OCI-LY7 (cell line): ENCODE data around the gene ANKUB1. TPM values are rescaled to one million over a fixed set of nuclear protein-coding genes. Genes with fewer than 3 reads are reported as not detected.

Source experiments
- BruUV-seq: library from RNA; stranded (reverse); fragments of 400-500 nt; replicated peaks from 2 replicates; lab custom pipeline; 2021; lab: Mats Ljungman, UMichigan
- CTCF ChIA-PET: fragments of 300-600 bp; sonication (Branson Sonifier 250); formaldehyde crosslinking; loops from one replicate; lab custom pipeline; 2022; ENCODE audit warnings: antibody characterized with exemption; ENCODE audit not compliant: unreplicated experiment; lab: Charles Lee
- POLR2A ChIA-PET: fragments of 300-600 bp; sonication (Branson Sonifier 250); formaldehyde crosslinking; loops from one replicate; lab custom pipeline; 2022; ENCODE audit warnings: antibody characterized with exemption; lab: Charles Lee
- DNase-seq: peaks from one replicate; pipeline ENCODE4 v3.0.0-alpha.2; 2015; ENCODE audit warnings: low spot score
- H2AFZ ChIP-seq: fragments of 200-600 bp; sonication (generic), shearing (Covaris generic); 2 replicates; pipeline ENCODE4 v1.6.1; 2014; ENCODE audit warnings: mild to moderate bottlenecking, antibody characterized with exemption, low read length, moderate library complexity
- H3K27ac ChIP-seq: fragments of 200-600 bp; sonication (generic); 2 replicates; pipeline ENCODE4 v1.5.1; 2014; ENCODE audit warnings: mixed run types, low read depth, mild to moderate bottlenecking, moderate library complexity, low read length, inconsistent platforms; ENCODE audit not compliant: poor library complexity, severe bottlenecking
- H3K36me3 ChIP-seq: fragments of 200-600 bp; sonication (generic); 2 replicates; pipeline ENCODE4 v1.6.1; 2014; ENCODE audit warnings: mild to moderate bottlenecking, antibody characterized with exemption, low read length, moderate library complexity, mixed read lengths; ENCODE audit not compliant: insufficient read depth
- H3K4me1 ChIP-seq: fragments of 200-600 bp; sonication (generic); 2 replicates; pipeline ENCODE4 v1.5.1; 2014; ENCODE audit warnings: mild to moderate bottlenecking, low read length; ENCODE audit not compliant: insufficient read depth, poor library complexity, severe bottlenecking
- H3K4me2 ChIP-seq: fragments of 200-600 bp; sonication (generic); 2 replicates; pipeline ENCODE4 v1.6.1; 2014; ENCODE audit warnings: mild to moderate bottlenecking, low read length
- H3K4me3 ChIP-seq: fragments of 200-600 bp; sonication (generic); 2 replicates; pipeline ENCODE4 v1.5.1; 2014; ENCODE audit warnings: mild to moderate bottlenecking, low read depth, low read length; ENCODE audit not compliant: poor library complexity, severe bottlenecking
- H3K79me2 ChIP-seq: fragments of 200-600 bp; sonication (generic); 2 replicates; pipeline ENCODE4 v1.6.1; 2016; ENCODE audit warnings: low read depth, mild to moderate bottlenecking, low read length, moderate library complexity, mixed read lengths; ENCODE audit not compliant: insufficient read depth
- H3K9me2 ChIP-seq: fragments of 200-600 bp; sonication (generic); 2 replicates; pipeline ENCODE4 v1.6.1; 2016; ENCODE audit warnings: mild to moderate bottlenecking, low read length, mixed read lengths; ENCODE audit not compliant: insufficient read depth
- H3K9me3 ChIP-seq: fragments of 200-600 bp; sonication (generic); 2 replicates; pipeline ENCODE4 v1.6.1; 2014; ENCODE audit warnings: mild to moderate bottlenecking, mixed run types, low read length, mixed read lengths
- H4K20me1 ChIP-seq: fragments of 200-600 bp; sonication (generic); 2 replicates; pipeline ENCODE4 v1.6.1; 2014; ENCODE audit warnings: mild to moderate bottlenecking, antibody characterized with exemption, low read length, moderate library complexity, mixed read lengths; ENCODE audit not compliant: insufficient read depth
- EZH2phosphoT487 ChIP-seq: fragments of 200-600 bp; sonication (generic); IDR thresholded peaks from 2 replicates; pipeline ENCODE4 v1.6.1; 2018; ENCODE audit warnings: low read depth, borderline replicate concordance, mild to moderate bottlenecking, mixed run types, antibody characterized with exemption, low read length, moderate library complexity, mixed read lengths
- intact Hi-C: fragments of 100-400 bp; cut with micrococcal nuclease; formaldehyde crosslinking; loops from one replicate; pipeline ENCODE4 v1.10.0; 2022; ENCODE audit not compliant: unreplicated experiment
- total RNA-seq, 2 experiments: library from RNA; depleted of rRNA in 1 of 2; stranded (reverse); fragments of >200 nt in 1 of 2; shearing (Covaris generic) in 1 of 2; gene quantifications; 2 replicates each; pipeline ENCODE4 v1.2.3, GENCODE V29; 2014 to 2022
- TF ChIP-seq, protein P1 (sequence below): fragments of 200-600 bp; sonication (generic); conservative IDR thresholded peaks from 2 replicates; pipeline ENCODE4 v1.5.1; 2014; ENCODE audit warnings: mild to moderate bottlenecking, antibody characterized with exemption, low read length, moderate library complexity, mixed read lengths

ANKUB1 gene
- total RNA-seq, 2 experiments from 2014 or later = not detected

DNA sequence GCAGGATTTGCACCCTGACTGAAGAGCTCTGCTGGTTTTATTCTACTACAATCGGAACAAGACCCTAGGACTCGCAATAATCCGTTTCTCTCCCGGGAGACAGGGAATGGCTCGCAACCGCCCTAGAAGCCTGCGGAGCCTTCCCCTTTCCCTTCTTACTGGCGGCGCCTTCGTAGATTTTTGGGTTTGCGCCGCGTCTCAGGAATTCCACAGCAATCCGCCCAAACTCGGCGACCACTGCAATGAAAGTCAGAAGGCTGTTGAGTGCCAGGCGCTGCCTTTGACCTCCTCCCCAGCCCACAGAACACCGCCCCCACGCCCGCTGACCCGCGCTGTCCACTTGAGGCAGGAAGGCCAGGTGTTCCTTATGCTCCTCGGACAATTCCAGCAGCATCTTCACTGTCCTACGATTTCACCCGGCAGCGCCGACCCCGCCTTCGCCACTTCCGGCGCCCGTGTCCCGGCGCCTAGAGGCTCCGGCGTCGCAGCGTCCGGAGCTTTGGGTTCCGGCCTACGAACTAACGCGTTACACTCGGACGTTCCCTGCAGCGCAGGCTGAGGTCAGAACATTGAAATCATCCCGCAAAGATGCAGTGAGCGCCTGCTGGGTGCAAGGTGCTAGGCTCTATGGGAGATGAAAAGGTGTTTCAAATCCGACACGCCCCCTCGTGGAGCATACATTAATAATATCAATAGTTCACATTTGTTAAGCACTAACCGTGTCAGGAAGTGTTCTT, 40.1 kb downstream of the ANKUB1 start, which contains the start of gene COMMD2:
Gene COMMD2 (minus strand): TSS at position 439 of the 737 bp plus-strand sequence. CDS start 45 bp downstream, at position 394.
- H3K27ac ChIP-seq = peak within 1 kb of the TSS; percentile 36
- H3K4me3 ChIP-seq = peak within 1 kb of the TSS; percentile 77
- no peak for TF ChIP-seq EZH2phosphoT487
- TF ChIP-seq, protein P1, sequence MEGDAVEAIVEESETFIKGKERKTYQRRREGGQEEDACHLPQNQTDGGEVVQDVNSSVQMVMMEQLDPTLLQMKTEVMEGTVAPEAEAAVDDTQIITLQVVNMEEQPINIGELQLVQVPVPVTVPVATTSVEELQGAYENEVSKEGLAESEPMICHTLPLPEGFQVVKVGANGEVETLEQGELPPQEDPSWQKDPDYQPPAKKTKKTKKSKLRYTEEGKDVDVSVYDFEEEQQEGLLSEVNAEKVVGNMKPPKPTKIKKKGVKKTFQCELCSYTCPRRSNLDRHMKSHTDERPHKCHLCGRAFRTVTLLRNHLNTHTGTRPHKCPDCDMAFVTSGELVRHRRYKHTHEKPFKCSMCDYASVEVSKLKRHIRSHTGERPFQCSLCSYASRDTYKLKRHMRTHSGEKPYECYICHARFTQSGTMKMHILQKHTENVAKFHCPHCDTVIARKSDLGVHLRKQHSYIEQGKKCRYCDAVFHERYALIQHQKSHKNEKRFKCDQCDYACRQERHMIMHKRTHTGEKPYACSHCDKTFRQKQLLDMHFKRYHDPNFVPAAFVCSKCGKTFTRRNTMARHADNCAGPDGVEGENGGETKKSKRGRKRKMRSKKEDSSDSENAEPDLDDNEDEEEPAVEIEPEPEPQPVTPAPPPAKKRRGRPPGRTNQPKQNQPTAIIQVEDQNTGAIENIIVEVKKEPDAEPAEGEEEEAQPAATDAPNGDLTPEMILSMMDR = peak; percentile 75
- intact Hi-C loops = loop anchor here (1.0 to 10.0 kb wide), 3 partner anchors 60 to 655 kb away; partner anchors contain the start of genes PFN2 and TSC22D2
- no peaks in the 10 kb centered on the region for H4K20me1 ChIP-seq
- H3K36me3 ChIP-seq = peaks cover 37% of the 10 kb centered on the region
- no peaks in the 10 kb centered on the region for H3K9me3 ChIP-seq
- BruUV-seq = TSS peak; percentile 79
- ChIA-PET POLR2A (interaction anchor here (0.6 to 2.1 kb wide), 15 partner anchors 9 to 1712 kb away, joined by 3 to 5 read pairs (median 3); no protein-coding TSS in a partner anchor), CTCF (no interaction called here)
- peaks cover 15% of the 10 kb centered on the region; the same call in 1 of the 2 replicates for H3K79me2 ChIP-seq
- H3K9me2 ChIP-seq = no peaks in the 10 kb centered on the region
- peak; percentile 94 for DNase-seq
- peak within 1 kb of the TSS; percentile 100 for H2AFZ ChIP-seq
- H3K4me2 ChIP-seq = peak within 1 kb of the TSS; percentile 90
- peaks cover 22% of the 10 kb centered on the region for H3K4me1 ChIP-seq

DNA sequence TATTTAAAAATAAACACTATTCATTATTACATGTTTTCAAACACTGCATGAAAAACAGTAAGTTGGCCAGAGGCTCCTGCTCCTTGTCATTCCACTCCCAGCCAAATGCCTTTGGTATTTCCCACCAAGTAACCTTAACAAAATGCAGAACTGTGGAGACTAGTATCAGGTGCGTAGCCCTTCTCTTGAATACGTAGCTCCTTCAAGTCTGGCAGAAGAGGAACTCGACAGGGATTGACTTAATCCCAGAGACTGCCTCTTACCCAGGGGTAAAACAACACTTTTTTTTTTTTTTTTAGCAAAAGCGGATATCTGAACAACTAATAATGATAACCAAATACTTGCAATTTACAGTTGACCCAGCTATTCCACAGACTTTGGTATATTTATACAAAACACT, 40.8 kb downstream of the ANKUB1 start:
- POLR2A ChIA-PET = interaction anchor here (0.6 to 2.1 kb wide), 10 partner anchors 11 to 718 kb away, joined by 3 to 5 read pairs (median 3); no protein-coding TSS in a partner anchor

More for the DNA sequence above, 40.8 kb downstream of the ANKUB1 start:
- no peak overlapping the region for H3K27ac ChIP-seq
- peaks cover 22% of the 10 kb centered on the region for H3K4me1 ChIP-seq
- H3K4me3 ChIP-seq = peak overlapping the region; percentile 77
- no peaks in the 10 kb centered on the region for H3K9me2 ChIP-seq
- no peaks in the 10 kb centered on the region for H3K9me3 ChIP-seq
- no TSS peak for BruUV-seq
- TF ChIP-seq, protein P1 = no peak
- TF ChIP-seq EZH2phosphoT487 = no peak
- H3K4me2 ChIP-seq = peak overlapping the region; percentile 90
- H2AFZ ChIP-seq = peak overlapping the region; percentile 100
- intact Hi-C loops = loop anchor here (5.0 to 10.0 kb wide), 2 partner anchors 223 to 656 kb away; partner anchors contain the start of genes PFN2 and TSC22D2
- peaks cover 44% of the 10 kb centered on the region for H3K36me3 ChIP-seq
- CTCF ChIA-PET = no interaction called here
- peaks cover 15% of the 10 kb centered on the region; the same call in 1 of the 2 replicates for H3K79me2 ChIP-seq
- H4K20me1 ChIP-seq = no peaks in the 10 kb centered on the region
- peak; percentile 7 for DNase-seq
